Neural progenitor cell (in vitro differentiated cells): ENCODE results near the gene LUZP1.

Experiments used
- CTCF ChIP-seq: fragments of 200-600 bp; sonication (generic); IDR thresholded peaks from 2 replicates; pipeline ENCODE4 v1.5.1; 2017; ENCODE audit warnings: antibody characterized with exemption, mild to moderate bottlenecking
- EZH2 ChIP-seq: fragments of 200-600 bp; sonication (generic); IDR thresholded peaks from 2 replicates; pipeline ENCODE4 v1.6.1; 2017; ENCODE audit warnings: antibody characterized with exemption, mild to moderate bottlenecking, moderate library complexity

- TF ChIP-seq CTCF (no peak), EZH2 (no peak)
Measured at GRCh38 chr1:23171181-23171755, 2.6 kb upstream of the LUZP1 start.
